SU-DHL-6 (cell line): ENCODE measurements around the gene FSHR.

Experiments used
- EZH2phosphoT487 ChIP-seq: fragments of 200-600 bp; sonication (generic), shearing (Covaris generic); conservative IDR thresholded peaks from 2 replicates; pipeline ENCODE4 v1.6.1; 2018; ENCODE audit warnings: mild to moderate bottlenecking, antibody characterized with exemption, low read length, moderate library complexity, mixed read lengths
- TF ChIP-seq, protein P1 (sequence below): fragments of 200-600 bp; sonication (generic); IDR thresholded peaks from one replicate; pipeline ENCODE4 v1.5.1; 2017; ENCODE audit warnings: antibody characterized with exemption, mild to moderate bottlenecking, low read length, moderate library complexity; ENCODE audit not compliant: insufficient read depth, poor library complexity, severe bottlenecking

DNA sequence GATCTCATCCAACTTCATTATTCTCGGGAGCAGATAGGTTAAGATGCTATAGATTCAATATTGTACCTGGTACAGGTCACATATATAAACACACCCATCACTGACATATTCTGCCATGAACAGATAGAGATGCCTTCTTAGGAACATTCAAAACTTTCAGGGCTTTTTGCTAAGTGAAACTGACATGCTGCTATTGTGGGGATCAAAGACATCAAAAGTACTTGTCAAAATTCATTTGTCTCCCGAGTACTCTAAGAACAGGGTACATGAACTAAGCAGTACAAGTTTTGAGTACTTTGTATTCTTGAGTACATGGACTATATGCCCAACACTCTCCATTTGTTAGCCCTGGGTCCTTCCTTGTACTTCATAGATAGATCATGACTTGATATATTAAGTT, 173.5 kb downstream of the FSHR start:
- TF ChIP-seq, protein P1, sequence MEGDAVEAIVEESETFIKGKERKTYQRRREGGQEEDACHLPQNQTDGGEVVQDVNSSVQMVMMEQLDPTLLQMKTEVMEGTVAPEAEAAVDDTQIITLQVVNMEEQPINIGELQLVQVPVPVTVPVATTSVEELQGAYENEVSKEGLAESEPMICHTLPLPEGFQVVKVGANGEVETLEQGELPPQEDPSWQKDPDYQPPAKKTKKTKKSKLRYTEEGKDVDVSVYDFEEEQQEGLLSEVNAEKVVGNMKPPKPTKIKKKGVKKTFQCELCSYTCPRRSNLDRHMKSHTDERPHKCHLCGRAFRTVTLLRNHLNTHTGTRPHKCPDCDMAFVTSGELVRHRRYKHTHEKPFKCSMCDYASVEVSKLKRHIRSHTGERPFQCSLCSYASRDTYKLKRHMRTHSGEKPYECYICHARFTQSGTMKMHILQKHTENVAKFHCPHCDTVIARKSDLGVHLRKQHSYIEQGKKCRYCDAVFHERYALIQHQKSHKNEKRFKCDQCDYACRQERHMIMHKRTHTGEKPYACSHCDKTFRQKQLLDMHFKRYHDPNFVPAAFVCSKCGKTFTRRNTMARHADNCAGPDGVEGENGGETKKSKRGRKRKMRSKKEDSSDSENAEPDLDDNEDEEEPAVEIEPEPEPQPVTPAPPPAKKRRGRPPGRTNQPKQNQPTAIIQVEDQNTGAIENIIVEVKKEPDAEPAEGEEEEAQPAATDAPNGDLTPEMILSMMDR = no peak
- TF ChIP-seq EZH2phosphoT487 = no peak
